ENCODE results near the gene DCAF7.

DNA sequence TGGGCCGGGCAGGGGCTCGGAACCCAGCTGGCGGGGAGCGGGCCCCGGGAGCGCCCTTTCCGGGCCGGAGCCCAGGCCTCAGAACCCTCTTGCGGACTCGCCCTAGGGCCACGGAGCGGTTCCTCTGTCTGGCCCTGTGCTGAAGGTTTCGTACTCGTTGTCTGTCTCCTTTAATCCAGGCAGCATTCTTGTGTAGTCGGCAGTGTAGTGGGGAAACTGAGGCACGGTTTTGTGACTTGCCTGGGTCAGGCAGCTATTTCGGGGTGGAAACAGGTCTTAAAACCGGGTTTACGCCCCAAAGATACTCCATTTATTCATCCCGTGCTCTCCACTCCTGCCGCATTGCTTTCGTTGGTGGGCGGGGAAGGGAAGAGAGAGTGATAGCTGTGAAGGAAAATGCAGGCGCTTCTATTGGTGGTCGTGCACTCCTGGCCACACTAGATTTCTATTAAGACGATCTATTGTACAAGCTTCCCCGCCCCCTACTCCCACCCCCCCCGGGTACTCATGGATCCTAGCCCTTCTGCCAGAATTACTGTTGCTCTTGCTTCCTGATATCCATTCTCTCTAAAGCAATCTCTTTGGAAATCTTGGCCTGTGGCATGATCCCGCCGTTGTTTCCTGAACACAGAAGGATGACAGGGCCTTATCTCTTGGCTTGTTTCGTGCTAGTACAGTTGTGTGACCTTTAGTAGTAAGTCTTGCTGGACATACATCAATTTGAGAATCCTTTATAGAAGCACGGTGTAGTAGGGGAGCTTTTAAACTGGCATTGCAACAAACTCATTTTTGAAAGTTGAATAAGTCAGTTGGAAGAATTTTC lies 751 bp downstream of the DCAF7 start:
- TF ChIP-seq POLR2A (IDR thresholded peaks at IDR 0.05) (no peak), CTCF (IDR thresholded peaks at IDR 0.05) (no peak)

All from heart left ventricle (tissue), 13 donors.